Measurements from ENCODE around the gene CCDC18.

DNA sequence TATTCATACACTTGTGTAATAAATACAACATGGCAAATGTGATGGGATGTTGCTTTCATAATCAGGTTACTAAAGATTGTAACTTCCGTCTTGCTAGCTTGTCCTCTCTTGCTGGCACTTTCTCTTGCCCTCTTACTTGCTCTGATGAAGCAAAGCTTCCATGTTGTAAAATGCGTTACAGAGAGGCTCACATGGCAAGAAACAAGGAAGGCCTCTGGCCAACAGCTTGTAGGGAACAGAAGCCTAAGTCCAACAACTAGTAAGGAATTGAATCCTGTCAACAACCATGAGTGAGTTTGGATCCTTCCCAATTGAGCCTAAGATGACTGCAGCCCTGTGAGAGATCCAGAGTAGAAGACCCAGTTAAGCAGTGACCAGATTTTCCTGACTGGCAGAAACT lies 15.7 kb upstream of the CCDC18 start:
- TF ChIP-seq POLR2A (IDR thresholded peaks at IDR 0.05) (no peak), EP300 (IDR thresholded peaks at IDR 0.05) (no peak)
- TF ChIP-seq, protein P1, sequence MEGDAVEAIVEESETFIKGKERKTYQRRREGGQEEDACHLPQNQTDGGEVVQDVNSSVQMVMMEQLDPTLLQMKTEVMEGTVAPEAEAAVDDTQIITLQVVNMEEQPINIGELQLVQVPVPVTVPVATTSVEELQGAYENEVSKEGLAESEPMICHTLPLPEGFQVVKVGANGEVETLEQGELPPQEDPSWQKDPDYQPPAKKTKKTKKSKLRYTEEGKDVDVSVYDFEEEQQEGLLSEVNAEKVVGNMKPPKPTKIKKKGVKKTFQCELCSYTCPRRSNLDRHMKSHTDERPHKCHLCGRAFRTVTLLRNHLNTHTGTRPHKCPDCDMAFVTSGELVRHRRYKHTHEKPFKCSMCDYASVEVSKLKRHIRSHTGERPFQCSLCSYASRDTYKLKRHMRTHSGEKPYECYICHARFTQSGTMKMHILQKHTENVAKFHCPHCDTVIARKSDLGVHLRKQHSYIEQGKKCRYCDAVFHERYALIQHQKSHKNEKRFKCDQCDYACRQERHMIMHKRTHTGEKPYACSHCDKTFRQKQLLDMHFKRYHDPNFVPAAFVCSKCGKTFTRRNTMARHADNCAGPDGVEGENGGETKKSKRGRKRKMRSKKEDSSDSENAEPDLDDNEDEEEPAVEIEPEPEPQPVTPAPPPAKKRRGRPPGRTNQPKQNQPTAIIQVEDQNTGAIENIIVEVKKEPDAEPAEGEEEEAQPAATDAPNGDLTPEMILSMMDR (IDR thresholded peaks at IDR 0.05), result no peak
